Activated naive CD8-positive, alpha-beta T cell treated with anti-CD3 and anti-CD28 coated beads, Interleukin-2, amount 10 ng/mL, durations not matched to agents 7 days and 5 days (primary cell): Measurements from ENCODE around the gene PACSIN2. TPM values are rescaled to one million over a fixed set of nuclear protein-coding genes. Genes with fewer than 3 reads are reported as not detected.

Experiments
- ATAC-seq: fragments of 150-1000 bp; cut with Tn5 transposase; one replicate; pipeline ENCODE4 v1.10.0; 2021; ENCODE audit warnings: low read depth, moderate library complexity
- POLR2A ChIA-PET: fragments of 350-600 bp; sonication (Branson Sonifier 250); formaldehyde crosslinking; loops from one replicate; lab custom pipeline; 2021; ENCODE audit warnings: antibody characterized with exemption; lab: Charles Lee
- DNase-seq: peaks from one replicate; pipeline ENCODE4 v3.0.0; 2021
- H3K27ac Mint-ChIP-seq: one replicate; pipeline ENCODE4 v1.8.0; 2022; ENCODE audit warnings: mild to moderate bottlenecking, mixed read lengths
- H3K27me3 Mint-ChIP-seq: one replicate; pipeline ENCODE4 v1.8.0; 2022; ENCODE audit warnings: mild to moderate bottlenecking, moderate library complexity, mixed read lengths
- H3K36me3 Mint-ChIP-seq: one replicate; pipeline ENCODE4 v1.8.0; 2021; ENCODE audit warnings: mild to moderate bottlenecking, mixed read lengths
- H3K4me1 Mint-ChIP-seq: one replicate; pipeline ENCODE4 v1.8.0; 2021; ENCODE audit warnings: mixed read lengths
- H3K4me3 Mint-ChIP-seq: one replicate; pipeline ENCODE4 v1.8.0; 2022; ENCODE audit warnings: mild to moderate bottlenecking, moderate library complexity, mixed read lengths
- H3K9me3 Mint-ChIP-seq: one replicate; pipeline ENCODE4 v1.8.0; 2021; ENCODE audit warnings: mixed read lengths
- total RNA-seq, 2 experiments: library from RNA; stranded (reverse); gene quantifications; one replicate each; pipeline ENCODE4 v1.2.3, GENCODE V29; 2021

Gene PACSIN2
- total RNA-seq, 2 experiments from 2014 or later, result 33.6 to 35.8 TPM

- POLR2A ChIA-PET, result no interaction called here
- H3K4me3 Mint-ChIP-seq, result no peak overlapping the region
- H3K9me3 Mint-ChIP-seq, result no peaks in the 10 kb centered on the region
- no peak for ATAC-seq
- H3K27me3 Mint-ChIP-seq, result no peaks in the 10 kb centered on the region
- H3K27ac Mint-ChIP-seq, result no peak overlapping the region
- H3K4me1 Mint-ChIP-seq, result peaks cover 24% of the 10 kb centered on the region
- peaks cover 11% of the 10 kb centered on the region for H3K36me3 Mint-ChIP-seq
- DNase-seq, result no peak
Measured at GRCh38 chr22:42951093-42951710, 63.7 kb downstream of the PACSIN2 start.

- Mint-ChIP-seq H3K4me1 (peaks cover 33% of the 10 kb centered on the region), H3K27ac (no peak overlapping the region), H3K36me3 (peaks cover 9% of the 10 kb centered on the region), H3K4me3 (no peak overlapping the region), H3K9me3 (no peaks in the 10 kb centered on the region), H3K27me3 (no peaks in the 10 kb centered on the region)
- no peak for DNase-seq
- POLR2A ChIA-PET, result no interaction called here
- ATAC-seq, result no peak
Measured at GRCh38 chr22:42950281-42950680, 64.7 kb downstream of the PACSIN2 start.

- Mint-ChIP-seq H3K27me3 (no peaks in the 10 kb centered on the region), H3K36me3 (peaks cover 10% of the 10 kb centered on the region), H3K4me3 (no peak overlapping the region), H3K4me1 (peaks cover 35% of the 10 kb centered on the region), H3K27ac (no peak overlapping the region), H3K9me3 (no peaks in the 10 kb centered on the region)
- ATAC-seq (no peak), DNase-seq (no peak)
- POLR2A ChIA-PET, result no interaction called here
Measured at GRCh38 chr22:42949159-42949558, 65.8 kb downstream of the PACSIN2 start.

- DNase-seq, result no peak
- Mint-ChIP-seq H3K4me1 (peaks cover 33% of the 10 kb centered on the region), H3K36me3 (peaks cover 8% of the 10 kb centered on the region), H3K27ac (no peak overlapping the region), H3K4me3 (no peak overlapping the region), H3K27me3 (no peaks in the 10 kb centered on the region), H3K9me3 (no peaks in the 10 kb centered on the region)
- ATAC-seq, result no peak
- POLR2A ChIA-PET, result no interaction called here
Measured at GRCh38 chr22:42948294-42948693, 66.7 kb downstream of the PACSIN2 start.

GRCh38 chr22:42947211-42947990 is 67.5 kb downstream of the PACSIN2 start:
- Mint-ChIP-seq H3K4me3 (no peak overlapping the region), H3K27ac (no peak overlapping the region), H3K4me1 (peaks cover 33% of the 10 kb centered on the region), H3K36me3 (peaks cover 8% of the 10 kb centered on the region), H3K9me3 (no peaks in the 10 kb centered on the region), H3K27me3 (no peaks in the 10 kb centered on the region)
- ATAC-seq, result no peak
- DNase-seq, result no peak
- POLR2A ChIA-PET, result no interaction called here

- peaks cover 33% of the 10 kb centered on the region for H3K4me1 Mint-ChIP-seq
- peak overlapping the region; percentile 22 for H3K4me3 Mint-ChIP-seq
- peaks cover 8% of the 10 kb centered on the region for H3K36me3 Mint-ChIP-seq
- ATAC-seq, result no peak
- no peak for DNase-seq
- no peaks in the 10 kb centered on the region for H3K27me3 Mint-ChIP-seq
- H3K27ac Mint-ChIP-seq, result peak overlapping the region; percentile 57
- no peaks in the 10 kb centered on the region for H3K9me3 Mint-ChIP-seq
- POLR2A ChIA-PET, result no interaction called here
Measured at GRCh38 chr22:42946546-42947198, 68.3 kb downstream of the PACSIN2 start.

GRCh38 chr22:42945736-42946135 is 69.2 kb downstream of the PACSIN2 start:
- no peak for DNase-seq
- Mint-ChIP-seq H3K27ac (no peak overlapping the region), H3K4me1 (peaks cover 33% of the 10 kb centered on the region), H3K9me3 (no peaks in the 10 kb centered on the region), H3K27me3 (no peaks in the 10 kb centered on the region), H3K36me3 (peaks cover 8% of the 10 kb centered on the region), H3K4me3 (no peak overlapping the region)
- POLR2A ChIA-PET, result no interaction called here
- ATAC-seq, result no peak

- Mint-ChIP-seq H3K27me3 (no peaks in the 10 kb centered on the region), H3K4me3 (no peak overlapping the region), H3K4me1 (peaks cover 33% of the 10 kb centered on the region), H3K27ac (no peak overlapping the region), H3K9me3 (no peaks in the 10 kb centered on the region), H3K36me3 (peaks cover 8% of the 10 kb centered on the region)
- no peak for ATAC-seq
- POLR2A ChIA-PET, result no interaction called here
- no peak for DNase-seq
Measured at GRCh38 chr22:42945027-42945426, 69.9 kb downstream of the PACSIN2 start.

- no peak overlapping the region for H3K4me3 Mint-ChIP-seq
- H3K27ac Mint-ChIP-seq, result no peak overlapping the region
- peaks cover 8% of the 10 kb centered on the region for H3K36me3 Mint-ChIP-seq
- no peak for DNase-seq
- ATAC-seq, result no peak
- peaks cover 36% of the 10 kb centered on the region for H3K4me1 Mint-ChIP-seq
- POLR2A ChIA-PET, result no interaction called here
- no peaks in the 10 kb centered on the region for H3K9me3 Mint-ChIP-seq
- no peaks in the 10 kb centered on the region for H3K27me3 Mint-ChIP-seq
Measured at GRCh38 chr22:42944409-42944808, 70.5 kb downstream of the PACSIN2 start.

GRCh38 chr22:42943981-42944380 is 71.0 kb downstream of the PACSIN2 start:
- Mint-ChIP-seq H3K9me3 (no peaks in the 10 kb centered on the region), H3K27ac (no peak overlapping the region), H3K4me3 (no peak overlapping the region), H3K4me1 (peaks cover 33% of the 10 kb centered on the region), H3K27me3 (no peaks in the 10 kb centered on the region), H3K36me3 (peaks cover 8% of the 10 kb centered on the region)
- ATAC-seq, result no peak
- DNase-seq, result no peak
- POLR2A ChIA-PET, result no interaction called here

GRCh38 chr22:42942351-42942750 is 72.6 kb downstream of the PACSIN2 start:
- ATAC-seq (no peak), DNase-seq (no peak)
- H3K4me3 Mint-ChIP-seq, result no peak overlapping the region
- H3K27me3 Mint-ChIP-seq, result no peaks in the 10 kb centered on the region
- H3K9me3 Mint-ChIP-seq, result no peaks in the 10 kb centered on the region
- peaks cover 32% of the 10 kb centered on the region for H3K4me1 Mint-ChIP-seq
- H3K27ac Mint-ChIP-seq, result no peak overlapping the region
- H3K36me3 Mint-ChIP-seq, result peaks cover 8% of the 10 kb centered on the region
- POLR2A ChIA-PET, result no interaction called here

GRCh38 chr22:42939941-42940653 is 74.9 kb downstream of the PACSIN2 start:
- H3K36me3 Mint-ChIP-seq, result peaks cover 3% of the 10 kb centered on the region
- POLR2A ChIA-PET, result no interaction called here
- no peaks in the 10 kb centered on the region for H3K9me3 Mint-ChIP-seq
- H3K4me1 Mint-ChIP-seq, result peaks cover 20% of the 10 kb centered on the region
- no peak for ATAC-seq
- no peak overlapping the region for H3K4me3 Mint-ChIP-seq
- no peaks in the 10 kb centered on the region for H3K27me3 Mint-ChIP-seq
- H3K27ac Mint-ChIP-seq, result no peak overlapping the region
- DNase-seq, result no peak

- Mint-ChIP-seq H3K4me3 (no peak overlapping the region), H3K36me3 (peaks cover 3% of the 10 kb centered on the region)
- POLR2A ChIA-PET, result no interaction called here
Measured at GRCh38 chr22:42939451-42939881, 75.5 kb downstream of the PACSIN2 start.

More at GRCh38 chr22:42939451-42939881, 75.5 kb downstream of the PACSIN2 start:
- Mint-ChIP-seq H3K27ac (no peak overlapping the region), H3K9me3 (no peaks in the 10 kb centered on the region), H3K27me3 (no peaks in the 10 kb centered on the region), H3K4me1 (peaks cover 21% of the 10 kb centered on the region)
- ATAC-seq (no peak), DNase-seq (no peak)
